ENCODE results near the gene PRM1. TPM values are rescaled to one million over a fixed set of nuclear protein-coding genes. Genes with fewer than 3 reads are reported as not detected.
A peak's percentile ranks its signal among the peaks of the same experiment; 100 is the strongest.

Gene PRM1
- total RNA-seq, 3 donors from 2014 or later (not counting 1 experiment from before 2014, with no cell fraction given), result not detected

GRCh38 chr16:11329071-11329491, 48.0 kb upstream of the PRM1 start:
- Mint-ChIP-seq H3K27me3 (ENCODE audit: low read depth in 2 of 2) (peaks cover 45 to 63% of the 10 kb centered on the region in 2 donors), H3K9me3 (no peaks in the 10 kb centered on the region), H3K36me3 (no peaks in the 10 kb centered on the region), H3K4me3 (no peak overlapping the region), H3K27ac (peak overlapping the region in 1 of 2 donors; percentile 34), H3K4me1 (peaks cover 23 to 29% of the 10 kb centered on the region in 2 donors)
- Histone ChIP-seq H3K36me3 (ENCODE audit: control insufficient read depth, insufficient read depth, low read length) (no peaks in the 10 kb centered on the region), H3K27ac (ENCODE audit: low read length) (peak overlapping the region; percentile 67), H3K27me3 (ENCODE audit: control insufficient read depth, insufficient read depth, low read length) (peaks cover 10% of the 10 kb centered on the region), H3K4me3 (ENCODE audit: low read length) (no peak overlapping the region), H3K4me1 (ENCODE audit: control insufficient read depth, insufficient read depth, low read length) (peaks cover 38% of the 10 kb centered on the region), H3K9me3 (ENCODE audit: control insufficient read depth, insufficient read depth, low read length) (peaks cover 7% of the 10 kb centered on the region)
- 34% methylated on average over 3 of the region's 6 CpGs for WGBS (ENCODE audit: insufficient coverage)
- intact Hi-C loops (cut with micrococcal nuclease), result no loop called here
- no peak for ATAC-seq
- no peak for TF ChIP-seq CTCF (IDR thresholded peaks at IDR 0.05)
- DNase-seq, result no peak

- peaks cover 38% of the 10 kb centered on the region for H3K4me1 ChIP-seq (ENCODE audit: control insufficient read depth, insufficient read depth, low read length)
- DNase-seq (peak in 1 of 2 donors; percentile 67), ATAC-seq (peak; percentile 56 to 77 (median 69))
- H3K4me3 ChIP-seq (ENCODE audit: low read length), result no peak overlapping the region
- Mint-ChIP-seq H3K27me3 (ENCODE audit: low read depth in 2 of 2) (peaks cover 41 to 57% of the 10 kb centered on the region in 2 donors), H3K9me3 (no peaks in the 10 kb centered on the region), H3K4me3 (no peak overlapping the region), H3K27ac (peak overlapping the region in 1 of 2 donors; percentile 34), H3K4me1 (peaks cover 23 to 29% of the 10 kb centered on the region in 2 donors), H3K36me3 (no peaks in the 10 kb centered on the region)
- H3K9me3 ChIP-seq (ENCODE audit: control insufficient read depth, insufficient read depth, low read length), result peaks cover 7% of the 10 kb centered on the region
- TF ChIP-seq CTCF (IDR thresholded peaks at IDR 0.05), result no peak
- peaks cover 10% of the 10 kb centered on the region for H3K27me3 ChIP-seq (ENCODE audit: control insufficient read depth, insufficient read depth, low read length)
- no peaks in the 10 kb centered on the region for H3K36me3 ChIP-seq (ENCODE audit: control insufficient read depth, insufficient read depth, low read length)
- WGBS (ENCODE audit: insufficient coverage), result 27% methylated on average over 12 of the region's 12 CpGs
- peak overlapping the region; percentile 67 for H3K27ac ChIP-seq (ENCODE audit: low read length)
- intact Hi-C loops (cut with micrococcal nuclease), result no loop called here
Measured at GRCh38 chr16:11328172-11329070, 47.3 kb upstream of the PRM1 start.

- peaks cover 38% of the 10 kb centered on the region for H3K4me1 ChIP-seq (ENCODE audit: control insufficient read depth, insufficient read depth, low read length)
Measured at GRCh38 chr16:11327277-11328171, 46.4 kb upstream of the PRM1 start.

More at GRCh38 chr16:11327277-11328171, 46.4 kb upstream of the PRM1 start:
- Mint-ChIP-seq H3K36me3 (no peaks in the 10 kb centered on the region), H3K4me1 (peaks cover 23 to 29% of the 10 kb centered on the region in 2 donors), H3K27me3 (ENCODE audit: low read depth in 2 of 2) (peaks cover 42 to 48% of the 10 kb centered on the region in 2 donors), H3K27ac (peak overlapping the region in 1 of 2 donors; percentile 34), H3K4me3 (no peak overlapping the region), H3K9me3 (no peaks in the 10 kb centered on the region)
- no peak for TF ChIP-seq CTCF (IDR thresholded peaks at IDR 0.05)
- no peak overlapping the region for H3K4me3 ChIP-seq (ENCODE audit: low read length)
- H3K27me3 ChIP-seq (ENCODE audit: control insufficient read depth, insufficient read depth, low read length), result peaks cover 10% of the 10 kb centered on the region
- peak in 1 of 2 donors; percentile 34 for DNase-seq
- intact Hi-C loops (cut with micrococcal nuclease), result no loop called here
- H3K36me3 ChIP-seq (ENCODE audit: control insufficient read depth, insufficient read depth, low read length), result no peaks in the 10 kb centered on the region
- WGBS (ENCODE audit: insufficient coverage), result 49% methylated on average over 23 of the region's 23 CpGs
- H3K9me3 ChIP-seq (ENCODE audit: control insufficient read depth, insufficient read depth, low read length), result peaks cover 7% of the 10 kb centered on the region
- peak overlapping the region; percentile 39 for H3K27ac ChIP-seq (ENCODE audit: low read length)
- ATAC-seq, result peak; percentile 47 to 55 (median 50)
